IMR-90 (cell line): Measurements from ENCODE around the gene R3HDM2. TPM values are rescaled to one million over a fixed set of nuclear protein-coding genes. Genes with fewer than 3 reads are reported as not detected.

Experiments
- ATAC-seq: fragments of 200-7000 bp; cut with Tn5 transposase; 2 replicates; pipeline ENCODE4 v1.9.1; 2020; ENCODE audit warnings: low read depth, mild to moderate bottlenecking, moderate library complexity
- BruUV-seq: library from RNA; stranded (reverse); fragments of 400-500 nt; replicated peaks from 2 replicates; lab custom pipeline; 2021; lab: Mats Ljungman, UMichigan
- CTCF ChIA-PET: fragments of 300-600 bp; formaldehyde crosslinking; extraction: SDS; loops from one replicate; lab custom pipeline; 2021; ENCODE audit warnings: antibody characterized with exemption; lab: Yijun Ruan, JAX
- POLR2A ChIA-PET: fragments of 300-600 bp; sonication (Branson Sonifier 250); formaldehyde crosslinking; loops from one replicate; lab custom pipeline; 2022; ENCODE audit warnings: antibody characterized with exemption; ENCODE audit not compliant: unreplicated experiment; lab: Charles Lee
- DNase-seq: peaks from one replicate; pipeline ENCODE4 v3.0.0; 2013
- H2AFZ ChIP-seq: replicated peaks from 2 replicates; pipeline ENCODE3; 2013; ENCODE audit warnings: low read length, mild to moderate bottlenecking; ENCODE audit not compliant: poor library complexity
- H2AK5ac ChIP-seq: 2 replicates; pipeline ENCODE4 v1.6.1; 2013; ENCODE audit warnings: low read depth, low read length, inconsistent platforms
- H2AK9ac ChIP-seq: replicated peaks from 2 replicates; pipeline ENCODE3; 2013; ENCODE audit warnings: mild to moderate bottlenecking, low read depth, low read length, moderate library complexity; ENCODE audit not compliant: poor library complexity
- H2BK120ac ChIP-seq: 2 replicates; pipeline ENCODE4 v1.6.1; 2013; ENCODE audit warnings: low read depth, low read length, inconsistent platforms
- H2BK15ac ChIP-seq: 3 replicates; pipeline ENCODE4 v1.6.1; 2013; ENCODE audit warnings: low read depth, low read length, inconsistent platforms
- H2BK20ac ChIP-seq: 2 replicates; pipeline ENCODE4 v1.6.1; 2013; ENCODE audit warnings: low read depth, mild to moderate bottlenecking, inconsistent platforms, low read length, moderate library complexity
- H2BK5ac ChIP-seq: 2 replicates; pipeline ENCODE4 v1.6.1; 2013; ENCODE audit warnings: mild to moderate bottlenecking, low read depth, low read length, inconsistent platforms; ENCODE audit not compliant: poor library complexity, severe bottlenecking
- H3K14ac ChIP-seq: replicated peaks from 2 replicates; pipeline ENCODE4 v1.6.1; 2013; ENCODE audit warnings: low read depth, low read length, inconsistent platforms
- H3K18ac ChIP-seq: 2 replicates; pipeline ENCODE4 v1.6.1; 2013; ENCODE audit warnings: low read depth, low read length, control low read depth
- H3K23ac ChIP-seq: 2 replicates; pipeline ENCODE4 v1.6.1; 2013; ENCODE audit warnings: low read depth, low read length, inconsistent platforms
- H3K27ac ChIP-seq: 2 replicates; pipeline ENCODE4 v1.5.1; 2013; ENCODE audit warnings: mild to moderate bottlenecking, control low read depth, low read length; ENCODE audit not compliant: insufficient read depth
- H3K27me3 ChIP-seq: 2 replicates; pipeline ENCODE4 v1.6.1; 2013; ENCODE audit warnings: low read length; ENCODE audit not compliant: control insufficient read depth, insufficient read depth
- H3K36me3 ChIP-seq: 2 replicates; pipeline ENCODE4 v1.6.1; 2013; ENCODE audit warnings: low read length, mixed read lengths; ENCODE audit not compliant: control insufficient read depth, insufficient read depth
- H3K4ac ChIP-seq: 2 replicates; pipeline ENCODE4 v1.6.1; 2013; ENCODE audit warnings: low read depth, low read length, inconsistent platforms
- H3K4me1 ChIP-seq: 2 replicates; pipeline ENCODE4 v1.6.1; 2013; ENCODE audit warnings: low read length, mixed read lengths; ENCODE audit not compliant: control insufficient read depth, insufficient read depth
- H3K4me2 ChIP-seq: 2 replicates; pipeline ENCODE4 v1.6.1; 2013; ENCODE audit warnings: low read depth, mild to moderate bottlenecking, control low read depth, low read length, moderate library complexity
- H3K4me3 ChIP-seq: 2 replicates; pipeline ENCODE4 v1.5.1; 2013; ENCODE audit warnings: low read depth, mild to moderate bottlenecking, control low read depth, low read length, moderate library complexity; ENCODE audit not compliant: insufficient read depth
- H3K56ac ChIP-seq: 2 replicates; pipeline ENCODE4 v1.6.1; 2013; ENCODE audit warnings: low read length, inconsistent platforms; ENCODE audit not compliant: insufficient read depth; ENCODE audit errors: extremely low read depth
- H3K79me1 ChIP-seq, 2 experiments: 2 replicates each; pipeline ENCODE4 v1.6.1; 2013; ENCODE audit warnings: low read length in 2 of 2, inconsistent platforms in 1 of 2, low read depth in 1 of 2
- H3K9ac ChIP-seq: 2 replicates; pipeline ENCODE4 v1.6.1; 2013; ENCODE audit warnings: low read depth, low read length, control low read depth
- H3K9me1 ChIP-seq: 2 replicates; pipeline ENCODE4 v1.6.1; 2013; ENCODE audit warnings: low read length, inconsistent platforms; ENCODE audit not compliant: insufficient read depth
- H3K9me3 ChIP-seq: 2 replicates; pipeline ENCODE4 v1.6.1; 2013; ENCODE audit warnings: low read length; ENCODE audit not compliant: control insufficient read depth, insufficient read depth
- H4K20me1 ChIP-seq: 2 replicates; pipeline ENCODE4 v1.6.1; 2013; ENCODE audit warnings: low read length, inconsistent platforms; ENCODE audit not compliant: insufficient read depth
- H4K5ac ChIP-seq: 2 replicates; pipeline ENCODE4 v1.6.1; 2013; ENCODE audit warnings: mild to moderate bottlenecking, low read depth, low read length, control low read depth
- H4K8ac ChIP-seq, 2 experiments: 2 replicates each; pipeline ENCODE4 v1.6.1; 2013; ENCODE audit warnings: low read depth in 2 of 2, low read length in 2 of 2, control low read depth in 1 of 2, inconsistent platforms in 1 of 2
- H4K91ac ChIP-seq: 2 replicates; pipeline ENCODE4 v1.6.1; 2013; ENCODE audit warnings: low read depth, low read length, inconsistent platforms; ENCODE audit not compliant: insufficient read depth
- BHLHE40 ChIP-seq: fragments of 150-350 bp; IDR thresholded peaks from 2 replicates; pipeline ENCODE4 v1.6.1; 2016; ENCODE audit warnings: mild to moderate bottlenecking, low read depth, low read length
- CEBPB ChIP-seq: IDR thresholded peaks from 2 replicates; pipeline ENCODE4 v1.6.1; 2012; ENCODE audit warnings: low read depth, low read length, improper control_type of control experiment
- CHD1 ChIP-seq: IDR thresholded peaks from 2 replicates; pipeline ENCODE4 v1.6.1; 2012; ENCODE audit warnings: low read depth, low read length, improper control_type of control experiment
- CTCF ChIP-seq: conservative IDR thresholded peaks from 2 replicates; pipeline ENCODE4 v1.5.1; 2012; ENCODE audit warnings: mild to moderate bottlenecking, low read depth, low read length, improper control_type of control experiment
- FOS ChIP-seq: fragments of 150-350 bp; IDR thresholded peaks from 2 replicates; pipeline ENCODE4 v1.6.1; 2016; ENCODE audit warnings: low read depth, low read length
- MAFK ChIP-seq: IDR thresholded peaks from 2 replicates; pipeline ENCODE4 v1.6.1; 2012; ENCODE audit warnings: low read depth, low read length, improper control_type of control experiment
- MAZ ChIP-seq: IDR thresholded peaks from 2 replicates; pipeline ENCODE4 v1.6.1; 2012; ENCODE audit warnings: low read depth, mild to moderate bottlenecking, low read length, improper control_type of control experiment, moderate library complexity, borderline replicate concordance
- MXI1 ChIP-seq: IDR thresholded peaks from 2 replicates; pipeline ENCODE4 v1.6.1; 2012; ENCODE audit warnings: low read depth, mild to moderate bottlenecking, low read length, moderate library complexity, borderline replicate concordance
- NFE2L2 ChIP-seq: fragments of 150-350 bp; IDR thresholded peaks from 2 replicates; pipeline ENCODE4 v1.6.1; 2016; ENCODE audit warnings: low read depth, mild to moderate bottlenecking, low read length
- POLR2A ChIP-seq: IDR thresholded peaks from 2 replicates; pipeline ENCODE4 v1.6.1; 2012; ENCODE audit warnings: mild to moderate bottlenecking, low read depth, low read length
- RAD21 ChIP-seq: IDR thresholded peaks from 2 replicates; pipeline ENCODE4 v1.6.1; 2012; ENCODE audit warnings: low read length, improper control_type of control experiment
- RCOR1 ChIP-seq: IDR thresholded peaks from 2 replicates; pipeline ENCODE4 v1.6.1; 2012; ENCODE audit warnings: mild to moderate bottlenecking, low read length, improper control_type of control experiment; ENCODE audit not compliant: insufficient replicate concordance
- RFX5 ChIP-seq: IDR thresholded peaks from 2 replicates; pipeline ENCODE4 v1.8.0; 2012; ENCODE audit warnings: low read depth, mild to moderate bottlenecking, low read length, moderate library complexity
- SMC3 ChIP-seq: fragments of 150-350 bp; IDR thresholded peaks from 2 replicates; pipeline ENCODE4 v1.6.1; 2016; ENCODE audit warnings: low read depth, mild to moderate bottlenecking, antibody characterized with exemption, low read length, moderate library complexity
- WGBS, 2 experiments: methylation state at CpG; one replicate each; pipeline versions ENCODE4 v1.1.5 to v1.1.7; 2013; ENCODE audit warnings: missing lambda C conversion rate in 2 of 2; ENCODE audit not compliant: insufficient read length in 1 of 2; ENCODE audit errors: extremely low coverage in 2 of 2; 5-methylcytosine and 5-hydroxymethylcytosine counted together
- dilution Hi-C: fragments of 300-500 bp; cut with HindIII; formaldehyde crosslinking; loops from one replicate; pipeline ENCODE4 v1.14.3; 2018; ENCODE audit warnings: low sequenced_read_pairs; ENCODE audit not compliant: unreplicated experiment
- in situ Hi-C: fragments of 300-500 bp; cut with MboI; formaldehyde crosslinking; loops from 3 replicates; pipeline ENCODE4 v1.14.3; 2019; ENCODE audit warnings: low sequenced_read_pairs, inconsistent platforms, mixed read lengths
- intact Hi-C: fragments of 100-400 bp; cut with micrococcal nuclease; formaldehyde crosslinking; loops from 2 replicates; pipeline ENCODE4 v1.10.0; 2022
- polyA plus RNA-seq, 3 experiments: library from polyadenylated mRNA; depleted of rRNA; stranded (reverse); fragments of >200 nt; gene quantifications; 2 replicates each; pipeline ENCODE4 v1.2.3, GENCODE V29; 2012; ENCODE audit warnings: low replicate concordance in 1 of 3
- total RNA-seq: library from RNA; depleted of rRNA; stranded (reverse); fragments of >200 nt; gene quantifications from 2 replicates; pipeline ENCODE4 v1.2.3, GENCODE V29; 2012
- TF ChIP-seq, protein P1 (sequence below): fragments of 150-350 bp; IDR thresholded peaks from 2 replicates; pipeline ENCODE4 v1.6.1; 2017; ENCODE audit warnings: mild to moderate bottlenecking, antibody characterized with exemption, low read length, low read depth

Gene R3HDM2
- total and polyA plus RNA-seq, 2 of the 4 experiments (the other 2 are of a cell fraction), result 7.5 to 28.4 TPM

DNA sequence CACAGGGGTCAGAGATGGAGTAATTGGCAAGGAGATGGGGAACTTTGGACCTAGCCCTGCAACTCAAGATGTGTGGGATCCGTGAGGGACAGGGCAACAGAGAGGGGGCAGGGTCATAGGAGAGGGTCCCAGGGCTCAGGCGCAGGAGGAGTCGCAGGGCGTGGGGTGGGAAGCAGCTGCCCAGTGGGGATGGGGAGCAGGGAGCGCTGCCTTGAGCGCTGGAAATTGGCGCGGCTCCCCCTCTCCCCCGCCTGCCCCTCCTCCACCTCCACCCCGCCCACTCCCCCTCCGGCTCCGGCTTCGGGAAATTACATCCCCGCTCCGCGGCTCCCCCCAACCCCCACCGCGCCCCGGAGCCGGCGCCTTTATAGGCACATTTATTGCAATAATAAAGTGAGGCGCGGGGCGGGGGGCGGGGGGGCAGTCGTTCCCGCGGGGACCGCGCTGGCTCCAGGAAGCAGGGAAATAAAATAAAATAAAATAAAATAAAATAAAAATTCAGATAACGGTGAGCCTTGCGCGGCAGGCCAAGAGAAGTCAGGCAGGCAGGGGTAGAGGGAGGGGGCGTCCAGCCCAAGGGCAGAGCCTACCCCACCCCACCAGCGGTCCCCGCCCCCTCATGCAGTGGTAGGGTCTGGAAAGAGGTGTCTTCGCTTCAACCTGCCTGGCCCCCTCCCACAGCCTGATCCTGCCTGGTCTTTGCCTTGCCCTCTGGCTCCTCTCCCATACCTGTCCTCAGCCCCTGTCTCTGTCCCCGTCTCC is 210.7 kb downstream of the R3HDM2 start:
- in situ Hi-C loops (no loop called here), dilution Hi-C loops (no loop called here), intact Hi-C loops (no loop called here)
- Histone ChIP-seq H2AFZ (no peak overlapping the region), H4K20me1 (peaks cover 27% of the 10 kb centered on the region), H3K4ac (no peak overlapping the region), H3K9me1 (no peaks in the 10 kb centered on the region), H2AK9ac (peak overlapping the region; percentile 82), H4K91ac (no peak overlapping the region), H2BK20ac (no peak overlapping the region), H2BK120ac (no peak overlapping the region), H3K56ac (no peak overlapping the region), H3K27me3 (peaks cover 72% of the 10 kb centered on the region), H3K9me3 (no peaks in the 10 kb centered on the region), H4K8ac (no peak overlapping the region), H3K18ac (no peak overlapping the region), H3K79me1 (peaks cover 0 to 7% of the 10 kb centered on the region in 2 experiments; a peak in 1 of 4 replicates), H3K4me3 (no peak overlapping the region), H2BK15ac (no peak overlapping the region), H3K14ac (no peak overlapping the region), H3K4me2 (no peak overlapping the region), H2BK5ac (no peak overlapping the region), H4K5ac (no peak overlapping the region), H2AK5ac (no peak overlapping the region; the same call in 1 of the 2 replicates), H3K9ac (no peak overlapping the region), H3K23ac (no peak overlapping the region), H3K4me1 (peaks cover 5% of the 10 kb centered on the region; the same call in 1 of the 2 replicates), H3K36me3 (no peaks in the 10 kb centered on the region), H3K27ac (no peak overlapping the region)
- WGBS, 2 experiments, result 40% methylated on average over 1 of the region's 38 CpGs; no CpG with 5 or more reads in 1 of the 2 experiments
- ChIA-PET CTCF (no interaction called here), POLR2A (interaction anchor here (1.2 kb wide), 1 partner anchor 10 kb away, joined by 5 read pairs; the partner anchor contains the start of gene SHMT2)
- no peak for DNase-seq
- ATAC-seq, result no peak
- BruUV-seq, result no TSS peak
- TF ChIP-seq RFX5, result no peak
- TF ChIP-seq MXI1, result no peak
- TF ChIP-seq, protein P1, sequence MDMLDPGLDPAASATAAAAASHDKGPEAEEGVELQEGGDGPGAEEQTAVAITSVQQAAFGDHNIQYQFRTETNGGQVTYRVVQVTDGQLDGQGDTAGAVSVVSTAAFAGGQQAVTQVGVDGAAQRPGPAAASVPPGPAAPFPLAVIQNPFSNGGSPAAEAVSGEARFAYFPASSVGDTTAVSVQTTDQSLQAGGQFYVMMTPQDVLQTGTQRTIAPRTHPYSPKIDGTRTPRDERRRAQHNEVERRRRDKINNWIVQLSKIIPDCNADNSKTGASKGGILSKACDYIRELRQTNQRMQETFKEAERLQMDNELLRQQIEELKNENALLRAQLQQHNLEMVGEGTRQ, result no peak
- no peak for TF ChIP-seq CHD1
- TF ChIP-seq FOS, result no peak
- TF ChIP-seq CEBPB, result no peak
- TF ChIP-seq NFE2L2, result no peak
- TF ChIP-seq SMC3, result no peak
- TF ChIP-seq MAZ, result no peak
- no peak for TF ChIP-seq MAFK
- TF ChIP-seq RAD21, result no peak
- no peak for TF ChIP-seq CTCF
- no peak for TF ChIP-seq BHLHE40
- TF ChIP-seq RCOR1, result no peak
- no peak for TF ChIP-seq POLR2A
